Liver (tissue), 3 donors: ENCODE results near the gene TRPC4.

Source experiments
- FOXA1 ChIP-seq: IDR thresholded peaks from 2 replicates; pipeline ENCODE4 v1.6.1; 2016; ENCODE audit warnings: antibody characterized with exemption
- GABPA ChIP-seq, 2 donors: IDR thresholded peaks in 1 of 2; conservative IDR thresholded peaks in 1 of 2; 2 replicates each; pipeline ENCODE4 v1.6.1; 2016; ENCODE audit warnings: antibody characterized with exemption in 2 of 2, mild to moderate bottlenecking in 1 of 2, moderate library complexity in 1 of 2
- JUND ChIP-seq, 2 donors: IDR thresholded peaks; 2 replicates each; pipeline ENCODE4 v1.6.1; 2016; ENCODE audit warnings: antibody characterized with exemption in 2 of 2
- RAD21 ChIP-seq, 2 donors: IDR thresholded peaks; 2 replicates each; pipeline ENCODE4 v1.6.1; 2016; ENCODE audit warnings: antibody characterized with exemption in 2 of 2, mild to moderate bottlenecking in 2 of 2
- REST ChIP-seq: IDR thresholded peaks from 2 replicates; pipeline ENCODE4 v1.6.1; 2016; ENCODE audit warnings: antibody characterized with exemption, mild to moderate bottlenecking
- SP1 ChIP-seq: IDR thresholded peaks from 2 replicates; pipeline ENCODE4 v1.6.1; 2018; ENCODE audit warnings: antibody characterized with exemption, mild to moderate bottlenecking
- TAF1 ChIP-seq: conservative IDR thresholded peaks from 2 replicates; pipeline ENCODE4 v1.6.1; 2016; ENCODE audit warnings: antibody characterized with exemption, mild to moderate bottlenecking
- YY1 ChIP-seq: IDR thresholded peaks from 2 replicates; pipeline ENCODE4 v1.6.1; 2016; ENCODE audit warnings: antibody characterized with exemption, mild to moderate bottlenecking
- TF ChIP-seq, protein P1 (sequence below): fragments of 150-350 bp; IDR thresholded peaks from 2 replicates; pipeline ENCODE4 v1.5.1; 2017; ENCODE audit warnings: improper control_type of control experiment, low read depth, low read length; ENCODE audit not compliant: missing input control
- TF ChIP-seq, protein P2 (sequence below): IDR thresholded peaks from 2 replicates; pipeline ENCODE4 v1.6.1; 2016; ENCODE audit warnings: antibody characterized with exemption
- TF ChIP-seq, protein P3 (sequence below): IDR thresholded peaks from 2 replicates; pipeline ENCODE4 v1.6.1; 2016; ENCODE audit warnings: antibody characterized with exemption
- TF ChIP-seq, protein P4 (sequence below): IDR thresholded peaks from 2 replicates; pipeline ENCODE4 v1.6.1; 2016; ENCODE audit warnings: antibody characterized with exemption
- donor health status: healthy.
- donor health status: healthy.

DNA sequence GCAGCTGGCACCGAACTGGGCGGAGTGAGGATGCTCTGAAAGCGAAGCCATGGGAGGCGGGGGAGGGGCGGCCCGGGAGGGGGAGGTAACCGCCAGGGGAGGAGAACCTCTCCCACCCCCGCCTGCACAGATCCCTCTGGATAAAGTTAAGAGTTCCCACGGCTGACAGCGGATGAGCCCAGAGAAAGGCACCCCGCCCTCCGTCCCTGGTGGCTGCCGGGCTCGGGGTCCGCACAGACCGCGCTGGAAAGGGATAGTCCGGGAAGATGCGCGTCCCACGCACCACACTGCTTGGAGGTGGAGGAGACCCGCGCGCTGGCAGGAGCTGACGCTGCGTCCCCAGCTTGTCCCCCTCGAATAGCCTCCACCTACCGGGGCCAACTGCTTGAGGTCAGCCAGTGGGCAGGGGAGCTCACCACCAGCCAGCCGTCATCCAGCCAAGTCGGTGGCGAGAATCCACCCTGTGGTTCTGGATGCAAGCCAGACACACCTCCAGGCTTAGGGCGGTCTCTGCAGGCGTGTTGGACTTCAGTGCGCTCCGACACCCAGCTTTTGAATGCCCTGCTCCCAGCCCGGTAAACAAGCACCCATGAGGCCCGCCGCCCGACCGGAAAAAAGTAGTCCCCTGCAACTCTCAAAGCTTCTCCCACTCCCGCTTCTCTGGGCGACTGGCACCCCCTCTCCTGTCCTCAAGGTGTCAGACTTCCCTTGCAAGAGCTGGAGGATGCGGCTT is at the start of gene TRPC4:
- TF ChIP-seq, protein P1, sequence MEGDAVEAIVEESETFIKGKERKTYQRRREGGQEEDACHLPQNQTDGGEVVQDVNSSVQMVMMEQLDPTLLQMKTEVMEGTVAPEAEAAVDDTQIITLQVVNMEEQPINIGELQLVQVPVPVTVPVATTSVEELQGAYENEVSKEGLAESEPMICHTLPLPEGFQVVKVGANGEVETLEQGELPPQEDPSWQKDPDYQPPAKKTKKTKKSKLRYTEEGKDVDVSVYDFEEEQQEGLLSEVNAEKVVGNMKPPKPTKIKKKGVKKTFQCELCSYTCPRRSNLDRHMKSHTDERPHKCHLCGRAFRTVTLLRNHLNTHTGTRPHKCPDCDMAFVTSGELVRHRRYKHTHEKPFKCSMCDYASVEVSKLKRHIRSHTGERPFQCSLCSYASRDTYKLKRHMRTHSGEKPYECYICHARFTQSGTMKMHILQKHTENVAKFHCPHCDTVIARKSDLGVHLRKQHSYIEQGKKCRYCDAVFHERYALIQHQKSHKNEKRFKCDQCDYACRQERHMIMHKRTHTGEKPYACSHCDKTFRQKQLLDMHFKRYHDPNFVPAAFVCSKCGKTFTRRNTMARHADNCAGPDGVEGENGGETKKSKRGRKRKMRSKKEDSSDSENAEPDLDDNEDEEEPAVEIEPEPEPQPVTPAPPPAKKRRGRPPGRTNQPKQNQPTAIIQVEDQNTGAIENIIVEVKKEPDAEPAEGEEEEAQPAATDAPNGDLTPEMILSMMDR, result peak; percentile 23
- TF ChIP-seq FOXA1 (no peak), GABPA (IDR thresholded peaks at IDR 0.05 in 1 of 2, conservative IDR thresholded peaks at IDR 0.05 in 1 of 2) (no peak), REST (no peak), RAD21 (IDR thresholded peaks at IDR 0.05) (peak; percentile 54 to 64), JUND (IDR thresholded peaks at IDR 0.05) (no peak), YY1 (no peak), TAF1 (no peak), SP1 (no peak)
- TF ChIP-seq, protein P2, sequence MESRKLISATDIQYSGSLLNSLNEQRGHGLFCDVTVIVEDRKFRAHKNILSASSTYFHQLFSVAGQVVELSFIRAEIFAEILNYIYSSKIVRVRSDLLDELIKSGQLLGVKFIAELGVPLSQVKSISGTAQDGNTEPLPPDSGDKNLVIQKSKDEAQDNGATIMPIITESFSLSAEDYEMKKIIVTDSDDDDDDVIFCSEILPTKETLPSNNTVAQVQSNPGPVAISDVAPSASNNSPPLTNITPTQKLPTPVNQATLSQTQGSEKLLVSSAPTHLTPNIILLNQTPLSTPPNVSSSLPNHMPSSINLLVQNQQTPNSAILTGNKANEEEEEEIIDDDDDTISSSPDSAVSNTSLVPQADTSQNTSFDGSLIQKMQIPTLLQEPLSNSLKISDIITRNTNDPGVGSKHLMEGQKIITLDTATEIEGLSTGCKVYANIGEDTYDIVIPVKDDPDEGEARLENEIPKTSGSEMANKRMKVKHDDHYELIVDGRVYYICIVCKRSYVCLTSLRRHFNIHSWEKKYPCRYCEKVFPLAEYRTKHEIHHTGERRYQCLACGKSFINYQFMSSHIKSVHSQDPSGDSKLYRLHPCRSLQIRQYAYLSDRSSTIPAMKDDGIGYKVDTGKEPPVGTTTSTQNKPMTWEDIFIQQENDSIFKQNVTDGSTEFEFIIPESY, result no peak
- TF ChIP-seq, protein P3, sequence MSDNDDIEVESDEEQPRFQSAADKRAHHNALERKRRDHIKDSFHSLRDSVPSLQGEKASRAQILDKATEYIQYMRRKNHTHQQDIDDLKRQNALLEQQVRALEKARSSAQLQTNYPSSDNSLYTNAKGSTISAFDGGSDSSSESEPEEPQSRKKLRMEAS, result no peak
- TF ChIP-seq, protein P4, sequence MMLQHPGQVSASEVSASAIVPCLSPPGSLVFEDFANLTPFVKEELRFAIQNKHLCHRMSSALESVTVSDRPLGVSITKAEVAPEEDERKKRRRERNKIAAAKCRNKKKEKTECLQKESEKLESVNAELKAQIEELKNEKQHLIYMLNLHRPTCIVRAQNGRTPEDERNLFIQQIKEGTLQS, result no peak
